ENCODE results near the gene CRIP1.

Gene CRIP1, protein sequence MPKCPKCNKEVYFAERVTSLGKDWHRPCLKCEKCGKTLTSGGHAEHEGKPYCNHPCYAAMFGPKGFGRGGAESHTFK

DNA sequence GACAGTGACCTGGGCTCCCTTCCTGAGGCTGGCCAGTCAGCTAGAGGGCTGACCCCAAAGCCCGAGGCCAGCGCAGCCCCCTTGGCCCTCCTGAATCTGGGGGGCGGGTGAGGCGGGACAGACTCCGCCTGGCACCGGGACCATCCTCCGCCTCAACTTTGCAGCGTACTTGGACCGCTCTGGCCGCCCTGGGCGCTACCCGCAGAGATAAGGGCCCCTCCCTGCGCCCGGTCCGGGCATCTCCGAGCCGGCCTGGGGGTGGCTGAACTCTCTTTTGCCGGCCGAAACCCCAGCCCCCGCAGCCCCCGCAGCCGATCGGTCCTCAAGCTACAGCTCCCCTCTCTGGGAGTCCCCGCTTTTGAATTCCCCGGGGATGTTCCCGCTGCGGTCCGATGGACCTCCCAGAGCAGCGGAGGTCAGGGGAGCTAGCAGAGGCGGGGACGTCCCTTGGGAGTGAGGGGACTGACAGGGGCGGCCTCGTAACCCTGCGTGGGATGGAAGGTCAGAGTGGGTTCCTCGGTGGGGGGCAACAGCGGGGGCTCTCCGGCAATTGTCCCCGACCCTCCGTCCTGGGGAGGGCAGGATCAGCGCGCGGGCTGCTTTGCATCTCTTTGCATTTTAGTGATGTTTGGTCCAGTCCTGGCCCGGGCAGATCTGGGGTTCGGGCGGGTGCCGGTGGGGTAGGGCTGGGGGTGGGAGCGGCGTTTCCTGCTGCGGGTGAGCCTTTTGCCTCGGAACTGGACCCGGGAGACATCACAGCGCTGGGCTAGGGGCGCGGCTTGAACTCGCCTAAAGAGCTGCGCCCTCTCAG, at the start of gene CRIP1:
Gene CRIP1, plus strand, starts transcription at position 724 of the 811 bp plus-strand sequence. CDS start 374 bp downstream, outside the sequence.
- no peak for DNase-seq

DNA sequence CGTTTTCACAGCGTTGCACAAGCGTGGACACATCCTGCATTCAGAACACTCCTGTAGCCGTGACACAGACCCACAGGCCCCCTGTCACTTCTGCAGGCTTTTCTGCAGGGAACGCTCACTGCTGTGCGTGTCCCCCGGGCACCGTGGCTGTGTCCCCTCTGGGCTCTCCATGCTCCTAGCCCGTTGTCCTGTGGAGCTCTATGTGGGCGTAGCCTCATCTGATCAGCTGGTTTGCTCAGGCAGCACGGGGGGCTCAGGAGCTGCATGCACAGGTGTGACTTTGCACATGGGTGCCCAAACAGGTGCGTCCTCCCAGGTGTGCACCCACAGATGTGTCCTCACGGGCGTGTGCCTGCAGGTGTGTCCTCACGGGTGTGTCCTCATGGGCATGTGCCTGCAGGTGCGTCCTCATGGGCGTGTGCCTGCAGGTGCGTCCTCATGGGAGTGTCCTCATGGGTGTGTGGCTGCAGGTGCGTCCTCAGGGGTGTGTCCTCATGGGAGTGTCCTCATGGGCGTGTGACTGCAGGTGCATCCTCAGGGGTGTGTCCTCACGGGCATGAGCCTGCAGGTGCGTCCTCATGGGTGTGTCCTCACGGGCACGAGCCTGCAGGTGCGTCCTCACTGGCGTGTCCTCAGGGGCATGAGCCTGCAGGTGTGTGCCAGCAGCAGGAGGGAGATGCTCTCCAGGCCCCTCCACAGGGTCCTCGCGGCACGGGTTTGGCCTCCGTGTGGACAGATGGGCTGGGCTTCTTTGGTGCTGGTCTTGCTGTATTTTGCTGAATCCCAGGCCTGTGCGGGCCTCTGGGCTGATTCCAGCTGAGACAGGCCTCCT, 49.6 kb upstream of the CRIP1 start:
- no peak for DNase-seq

DNA sequence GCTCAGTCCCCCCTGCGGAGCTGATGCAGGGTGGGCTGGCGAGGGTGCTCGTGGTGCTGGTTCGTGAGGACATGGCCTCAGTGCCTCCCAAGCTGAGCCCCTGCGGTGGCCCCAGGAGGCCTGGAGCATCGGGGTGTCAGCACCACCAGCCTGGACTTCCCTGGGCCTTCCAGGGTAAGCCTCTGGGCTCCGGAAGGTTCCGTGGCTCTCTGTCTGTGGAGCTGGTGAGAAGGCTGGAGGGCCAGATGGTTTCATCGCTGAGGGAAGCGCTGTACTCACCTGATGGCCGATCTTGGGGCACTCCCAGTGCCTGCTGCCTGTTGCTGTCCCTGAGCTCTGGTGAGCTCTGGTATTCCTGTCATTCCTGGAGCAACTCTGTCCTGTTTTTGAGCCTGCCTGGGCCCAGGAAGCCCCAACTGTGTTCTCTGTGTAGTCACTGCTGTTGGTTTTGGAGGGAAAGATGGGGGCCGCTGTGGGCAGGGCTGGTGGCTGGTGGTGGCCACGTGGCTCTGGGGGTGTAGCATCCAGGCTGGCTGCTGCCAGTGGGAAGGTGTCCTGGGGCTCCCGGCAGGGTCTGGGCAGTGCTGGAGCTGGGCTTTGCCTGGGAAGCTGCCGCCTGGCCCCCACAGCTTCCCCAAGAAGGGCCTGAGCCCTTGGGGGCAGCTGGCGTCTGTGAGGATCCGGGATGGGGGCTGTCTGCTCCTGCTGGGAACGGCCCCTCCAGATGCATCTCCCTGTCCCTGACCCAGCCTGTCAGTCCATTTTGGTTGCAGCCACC, 48.8 kb upstream of the CRIP1 start:
- no peak for DNase-seq

DNA sequence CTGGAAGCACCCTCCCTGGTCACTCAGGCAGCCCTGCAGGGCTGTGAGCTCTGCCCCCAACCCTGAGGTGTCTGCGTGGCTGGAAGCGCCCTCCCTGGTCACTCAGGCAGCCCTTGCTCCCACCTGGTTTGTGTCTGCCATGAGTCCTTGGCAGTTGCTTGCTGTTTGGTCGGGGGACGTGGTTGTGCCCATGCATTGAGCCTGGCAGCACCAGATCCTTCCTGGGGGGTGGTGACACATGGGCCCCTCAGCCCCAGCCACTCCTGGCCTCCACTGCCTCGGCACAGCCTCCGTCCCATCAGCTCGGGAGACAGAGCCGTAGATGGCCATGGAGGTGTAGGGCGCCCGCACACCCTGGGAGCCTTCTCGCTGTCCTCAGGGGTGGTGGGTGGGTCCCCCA, 47.5 kb upstream of the CRIP1 start:
- no peak for DNase-seq

DNA sequence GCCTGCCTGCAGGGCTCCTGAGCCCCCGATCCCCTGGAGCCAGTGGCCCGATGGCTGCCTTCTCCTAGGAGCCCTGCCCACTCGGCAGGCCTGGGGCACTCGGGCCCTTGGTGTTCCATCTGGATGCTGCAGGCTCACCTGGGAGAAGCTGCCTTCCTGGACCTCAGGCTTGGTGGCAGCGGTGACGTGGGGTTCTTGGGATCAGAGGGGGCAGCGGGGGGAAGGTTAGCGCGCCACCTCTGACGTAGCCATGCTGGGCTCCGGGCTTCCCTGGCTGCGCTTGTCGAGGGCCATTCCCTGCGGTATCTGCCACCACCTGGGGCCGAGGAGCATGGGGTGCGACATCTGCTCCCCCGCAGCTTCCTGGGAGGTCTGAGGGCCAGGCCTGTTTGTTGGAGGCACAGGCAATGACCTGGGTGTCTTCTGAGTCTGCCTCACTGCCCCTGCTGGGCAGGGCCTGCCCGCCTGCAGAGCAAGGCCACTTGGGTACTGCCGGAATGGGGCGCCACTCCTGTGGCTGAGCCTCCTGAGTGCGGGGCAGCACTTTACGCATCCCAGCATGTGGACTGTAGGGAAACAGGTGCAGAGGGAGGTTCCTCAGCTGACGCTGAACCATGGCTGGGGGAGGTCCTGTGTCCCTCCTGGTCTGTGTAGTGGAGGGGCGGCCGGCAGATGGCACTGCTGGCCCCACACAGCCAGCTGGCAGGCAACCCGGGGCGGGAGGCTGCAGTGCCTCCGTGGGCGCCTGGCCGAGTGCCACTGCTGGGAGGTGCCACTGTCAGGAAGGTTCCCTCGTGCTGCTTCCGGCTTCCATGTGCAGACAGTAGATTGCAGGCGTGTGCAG, 46.8 kb upstream of the CRIP1 start:
- peak; percentile 84 for DNase-seq

DNA sequence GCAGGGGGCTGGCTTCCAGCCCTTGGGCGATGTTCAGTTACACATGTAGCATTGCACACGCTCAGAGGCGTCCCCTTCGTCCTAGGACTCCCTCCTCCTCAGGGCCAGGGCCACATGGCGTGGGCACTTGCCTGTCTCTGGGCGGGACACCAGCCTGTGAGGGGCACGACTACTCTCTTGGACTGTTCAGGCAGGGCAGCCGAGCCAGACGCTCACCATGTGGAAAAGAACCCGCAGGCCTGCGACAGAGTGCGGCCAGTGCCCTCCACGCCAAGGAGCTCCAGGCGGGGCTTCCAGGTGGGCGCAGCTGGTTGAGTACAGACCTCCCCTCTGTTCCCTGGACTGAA, 46.2 kb upstream of the CRIP1 start:
- DNase-seq, result no peak

DNA sequence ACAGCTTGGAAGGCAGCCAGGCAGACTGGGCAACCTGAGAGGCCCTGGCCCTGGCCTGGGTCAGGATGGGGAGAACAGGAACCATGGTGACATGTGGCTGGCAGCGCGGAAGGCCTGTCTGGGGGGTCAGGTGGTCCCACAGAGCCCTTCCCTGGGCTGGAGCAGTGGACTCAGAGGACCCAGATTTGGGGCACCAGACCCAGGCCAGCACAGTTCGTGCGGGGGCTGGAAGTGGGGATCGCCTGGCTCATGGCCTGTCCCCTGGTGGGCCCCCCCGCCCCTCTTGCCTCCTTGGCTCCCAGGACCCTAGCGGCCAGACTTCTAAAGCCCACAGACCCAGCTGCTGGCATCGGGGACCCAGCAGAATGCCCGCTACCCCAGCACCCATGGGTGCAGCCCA, 45.7 kb upstream of the CRIP1 start:
- DNase-seq, result no peak

DNA sequence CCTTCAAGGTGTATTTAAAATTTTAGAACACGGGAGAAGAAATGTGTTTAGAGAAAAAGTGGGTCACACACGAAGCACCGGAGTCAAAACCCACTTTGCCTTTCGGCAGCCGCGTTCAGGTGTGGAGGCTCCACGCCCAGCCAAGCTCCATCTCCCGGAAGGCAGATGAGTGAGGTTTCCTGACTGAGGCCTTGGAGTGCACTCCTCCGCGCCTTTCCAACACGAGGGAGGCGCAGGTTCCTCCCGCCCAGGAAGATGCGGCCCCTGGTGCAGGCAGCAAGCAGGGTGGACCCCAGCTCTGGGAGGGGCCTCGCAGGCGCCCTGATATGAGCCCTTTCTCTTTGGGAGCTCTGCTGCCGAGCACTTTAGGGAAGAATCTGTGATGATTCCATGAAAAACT, 44.6 kb upstream of the CRIP1 start:
- no peak for DNase-seq

DNA sequence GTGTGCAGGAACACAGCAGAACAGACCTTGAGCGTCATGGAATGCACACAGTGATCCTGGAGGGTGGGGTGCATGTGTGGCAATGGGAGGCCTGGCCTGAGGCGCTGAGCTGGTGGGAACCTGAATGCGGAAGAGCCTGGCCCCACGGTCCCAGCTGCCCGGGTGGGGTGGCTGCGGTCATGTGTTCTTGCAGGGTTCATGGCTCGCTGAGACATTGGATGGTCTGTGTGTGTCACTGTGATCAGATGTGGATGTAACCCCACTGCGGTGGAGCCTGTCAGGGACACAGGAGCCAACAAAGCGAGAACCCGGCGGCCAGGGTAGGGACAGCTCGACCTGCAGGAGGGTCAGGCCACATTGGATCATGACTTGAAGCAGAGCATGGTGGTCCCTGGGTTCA, 43.9 kb upstream of the CRIP1 start:
- no peak for DNase-seq

DNA sequence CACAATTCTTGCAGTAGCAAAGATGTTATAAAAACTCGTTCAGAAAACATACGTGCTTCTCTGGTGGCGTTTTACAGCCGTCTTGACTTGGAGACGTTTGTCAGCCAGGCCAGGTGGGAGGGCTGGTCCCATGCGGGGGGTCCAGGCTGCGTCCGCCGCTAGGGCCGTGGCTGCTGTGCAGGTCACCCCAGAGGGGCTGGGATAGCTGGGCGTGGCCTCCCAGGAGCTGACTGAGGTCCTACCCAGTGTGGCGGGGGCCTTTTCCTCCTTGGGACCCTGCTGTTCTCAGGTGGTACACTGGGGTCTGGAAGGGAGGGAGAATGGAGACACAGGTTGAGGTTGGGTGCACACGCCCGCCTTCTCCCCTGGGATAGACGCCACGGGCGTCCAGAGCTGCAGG, 41.8 kb upstream of the CRIP1 start:
- DNase-seq, result no peak

DNA sequence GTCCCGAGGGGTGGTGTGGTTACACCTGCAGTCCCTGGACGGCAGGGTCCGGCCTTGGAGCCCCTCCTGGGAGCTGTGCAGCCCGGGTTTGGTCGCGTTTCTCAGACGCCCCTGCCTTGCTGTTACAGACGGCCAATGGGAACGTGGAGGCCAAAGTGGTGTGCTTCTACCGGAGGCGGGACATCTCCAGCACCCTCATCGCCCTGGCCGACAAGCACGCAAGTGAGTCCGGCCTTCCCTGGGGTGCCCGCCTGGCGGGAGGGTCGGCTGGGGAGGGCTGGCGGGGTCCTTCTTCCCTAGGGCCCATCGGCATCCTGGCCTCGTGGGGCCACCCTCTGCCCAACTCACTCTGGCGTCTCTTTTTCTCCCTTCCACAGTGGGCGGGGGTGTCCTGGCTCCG, 41.4 kb upstream of the CRIP1 start:
- no peak for DNase-seq

DNA sequence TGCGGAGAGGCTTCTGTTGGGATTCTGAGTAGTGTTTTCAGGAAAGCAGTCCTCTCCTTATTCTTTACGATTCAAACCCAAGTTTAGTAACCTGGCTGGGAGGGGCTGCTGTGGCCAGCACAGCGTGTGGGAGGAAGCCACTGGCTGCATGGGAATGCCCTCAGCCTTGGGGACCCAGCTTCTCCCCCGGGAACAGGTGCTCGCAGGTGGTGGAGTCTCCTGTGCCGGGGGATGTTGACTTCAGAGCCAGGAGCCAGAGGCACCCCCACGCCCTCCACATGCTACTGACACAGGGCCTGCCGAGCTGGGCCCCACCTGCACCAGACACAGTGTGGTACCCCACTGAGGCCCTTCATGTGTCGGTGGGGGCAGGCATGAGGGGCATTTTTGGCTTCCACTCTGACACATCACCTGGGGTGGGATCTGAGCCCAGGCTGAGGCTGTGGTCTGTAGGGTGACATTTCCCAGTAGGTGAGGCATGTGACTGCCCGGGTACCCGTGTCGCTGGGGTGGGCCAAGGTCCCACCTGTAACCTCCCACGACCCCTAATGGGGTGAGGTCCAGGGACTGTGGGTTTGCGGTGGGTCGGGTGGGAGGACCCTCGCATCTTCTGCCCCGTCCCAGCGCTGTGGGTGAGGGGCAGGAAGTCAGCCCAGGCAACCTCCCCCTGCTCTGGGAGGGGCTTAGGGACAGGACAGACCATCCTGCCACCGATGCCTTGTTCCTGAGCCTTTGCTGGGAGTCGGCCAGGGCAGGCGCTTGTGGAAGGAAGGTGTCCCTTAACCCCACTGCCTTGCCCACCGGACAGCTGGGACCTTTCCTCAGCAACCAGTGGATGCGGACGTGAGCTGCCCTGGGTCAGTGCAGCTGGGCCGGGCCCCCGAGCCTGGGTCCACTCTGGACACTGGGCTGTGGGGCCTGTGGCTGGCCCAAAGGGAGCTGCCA, 40.5 kb upstream of the CRIP1 start:
- DNase-seq, result no peak

DNA sequence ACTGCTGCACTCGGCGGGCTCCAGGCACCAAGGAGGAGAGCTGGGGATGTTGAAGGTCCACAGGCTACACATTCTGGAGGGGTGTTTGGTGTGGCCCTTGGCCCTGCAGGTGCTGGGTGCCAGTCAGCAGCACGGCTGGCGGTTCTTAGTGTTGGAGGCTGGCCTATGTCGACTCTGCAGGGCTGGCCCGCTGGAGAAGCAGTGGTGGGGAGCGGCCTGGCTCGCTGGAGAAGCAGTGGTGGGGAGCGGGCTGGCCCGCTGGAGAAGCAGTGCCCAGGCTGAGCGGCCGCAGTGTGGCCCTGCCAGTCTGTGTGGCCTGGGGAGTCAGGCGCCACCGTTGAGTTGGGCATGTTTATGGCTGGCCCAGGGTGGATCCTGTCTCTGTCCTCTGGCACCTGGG, 39.7 kb upstream of the CRIP1 start:
- no peak for DNase-seq

DNA sequence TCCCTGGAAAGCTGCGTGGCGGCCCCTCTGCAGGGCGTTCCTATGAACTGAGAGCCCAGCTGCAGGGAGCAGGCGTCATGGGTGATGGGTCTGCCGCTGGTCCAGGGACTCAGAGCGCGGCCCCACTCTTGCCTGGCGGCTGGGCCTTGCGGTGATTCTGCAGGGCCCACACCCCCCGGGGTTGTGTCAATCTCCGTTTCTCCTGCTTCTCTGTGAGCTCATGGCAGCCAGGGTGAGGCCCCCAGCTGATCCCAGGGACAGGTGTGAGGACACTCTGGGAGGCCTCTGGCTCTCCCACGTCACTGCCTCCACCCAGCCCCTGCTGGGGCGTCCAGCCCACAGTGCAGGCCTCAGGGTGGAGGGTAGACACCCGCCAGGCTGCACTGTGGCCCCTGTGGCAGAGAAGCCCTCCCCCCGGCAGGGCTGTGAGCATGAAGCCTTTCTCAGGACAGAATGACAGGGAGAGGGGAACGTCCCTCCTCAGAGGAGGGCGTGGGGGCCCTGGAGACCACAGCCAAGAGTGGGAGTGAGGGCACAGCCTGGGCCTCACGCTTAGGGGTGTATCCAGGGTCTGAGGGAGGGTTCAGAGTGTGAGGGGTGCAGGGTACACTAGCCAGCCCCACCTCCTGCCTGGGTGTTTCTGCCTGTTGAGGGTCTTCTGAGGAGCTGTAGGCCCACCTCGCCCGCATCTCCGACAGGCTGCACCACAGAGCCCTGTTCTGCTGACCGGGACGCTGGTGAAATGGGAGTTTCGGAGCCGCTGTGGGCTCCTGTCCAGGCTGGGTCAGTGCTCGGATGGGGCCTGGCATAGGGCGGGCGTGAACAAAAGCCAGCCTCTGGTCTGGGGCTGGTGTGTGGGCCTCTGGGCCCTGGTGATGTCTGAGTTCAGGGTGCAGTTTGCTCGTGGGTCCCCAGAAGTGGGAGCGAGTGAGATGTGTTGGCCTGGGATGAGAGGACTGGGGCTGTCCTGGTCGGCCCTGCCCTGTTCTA, 38.7 kb upstream of the CRIP1 start:
- no peak for DNase-seq

DNA sequence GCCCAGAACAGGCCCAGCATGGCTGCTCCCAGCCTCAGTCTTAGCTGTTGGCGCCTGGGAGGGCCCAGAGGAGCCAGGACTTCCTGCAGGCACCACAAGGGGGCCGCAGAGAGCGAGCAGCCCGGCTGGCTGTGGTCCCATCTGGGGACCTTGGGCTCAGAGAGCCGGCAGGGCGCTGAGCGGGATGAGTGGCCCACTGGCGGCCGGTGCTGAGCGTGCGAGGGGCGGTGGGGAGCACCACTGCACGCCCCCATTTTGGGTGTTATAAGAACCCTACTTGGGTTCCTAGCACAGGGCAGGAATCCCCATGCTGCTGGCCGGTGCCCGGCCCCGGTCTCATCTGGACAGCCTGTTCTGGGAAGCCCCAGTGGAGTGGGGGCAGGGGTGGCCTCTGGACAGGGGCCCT, 38.0 kb upstream of the CRIP1 start:
- peak; percentile 29 for DNase-seq

DNA sequence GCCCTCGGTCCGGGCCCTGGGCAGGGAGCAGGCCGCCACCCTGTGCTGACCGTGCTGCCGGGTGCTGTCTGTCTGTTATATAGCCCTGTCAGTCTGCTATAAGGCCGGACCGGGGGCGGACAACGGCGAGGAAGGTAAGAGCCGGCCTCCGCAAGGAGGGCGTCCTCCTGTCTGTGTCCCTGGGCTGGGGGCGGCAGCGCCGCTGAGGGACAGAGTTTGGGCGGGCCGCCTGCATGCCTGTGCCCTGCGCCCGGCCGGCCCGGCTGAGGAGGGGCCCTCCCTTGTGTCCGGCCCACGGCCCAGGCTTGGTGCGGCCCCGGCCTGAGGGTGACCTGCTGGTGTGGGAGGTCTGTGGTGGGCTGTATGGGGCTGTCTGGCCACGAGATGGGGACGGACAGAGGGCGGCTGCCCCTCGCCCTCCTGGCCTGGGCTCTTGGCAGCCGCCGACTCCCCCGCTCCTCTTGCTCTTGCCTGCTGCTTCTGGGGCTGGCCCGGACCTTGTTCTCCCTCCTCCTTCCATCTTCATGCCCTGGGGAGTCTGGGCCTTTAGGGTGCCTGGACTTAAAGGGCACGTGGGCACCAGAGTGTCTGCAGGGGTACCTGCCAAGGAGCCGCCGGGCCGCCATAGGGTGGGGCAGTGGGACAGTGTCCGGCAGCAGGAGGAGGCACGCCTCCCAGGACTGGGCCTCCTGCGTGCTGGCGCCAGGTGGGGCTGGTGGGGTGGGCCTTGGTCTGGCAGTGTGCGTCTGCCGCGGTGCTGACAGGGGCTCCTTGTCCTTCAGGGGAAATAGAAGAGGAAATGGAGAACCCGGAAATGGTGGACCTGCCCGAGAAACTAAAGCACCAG, 37.2 kb upstream of the CRIP1 start:
- no peak for DNase-seq

DNA sequence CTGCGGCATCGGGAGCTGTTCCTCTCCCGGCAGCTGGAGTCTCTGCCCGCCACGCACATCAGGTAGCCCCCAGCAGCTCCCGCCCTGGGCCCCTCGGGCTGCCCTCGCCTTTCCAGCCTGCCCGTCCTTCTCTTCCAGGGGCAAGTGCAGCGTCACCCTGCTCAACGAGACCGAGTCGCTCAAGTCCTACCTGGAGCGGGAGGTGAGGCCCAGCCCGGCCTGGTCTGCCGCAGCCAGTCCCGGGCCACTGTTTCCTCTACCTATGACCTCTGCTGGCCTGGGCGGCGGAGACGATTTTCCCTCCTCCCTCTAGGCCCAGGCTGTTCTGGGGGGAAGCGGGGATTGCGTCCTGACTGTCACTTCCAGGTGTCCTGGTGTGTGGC, 36.6 kb upstream of the CRIP1 start:
- no peak for DNase-seq

DNA sequence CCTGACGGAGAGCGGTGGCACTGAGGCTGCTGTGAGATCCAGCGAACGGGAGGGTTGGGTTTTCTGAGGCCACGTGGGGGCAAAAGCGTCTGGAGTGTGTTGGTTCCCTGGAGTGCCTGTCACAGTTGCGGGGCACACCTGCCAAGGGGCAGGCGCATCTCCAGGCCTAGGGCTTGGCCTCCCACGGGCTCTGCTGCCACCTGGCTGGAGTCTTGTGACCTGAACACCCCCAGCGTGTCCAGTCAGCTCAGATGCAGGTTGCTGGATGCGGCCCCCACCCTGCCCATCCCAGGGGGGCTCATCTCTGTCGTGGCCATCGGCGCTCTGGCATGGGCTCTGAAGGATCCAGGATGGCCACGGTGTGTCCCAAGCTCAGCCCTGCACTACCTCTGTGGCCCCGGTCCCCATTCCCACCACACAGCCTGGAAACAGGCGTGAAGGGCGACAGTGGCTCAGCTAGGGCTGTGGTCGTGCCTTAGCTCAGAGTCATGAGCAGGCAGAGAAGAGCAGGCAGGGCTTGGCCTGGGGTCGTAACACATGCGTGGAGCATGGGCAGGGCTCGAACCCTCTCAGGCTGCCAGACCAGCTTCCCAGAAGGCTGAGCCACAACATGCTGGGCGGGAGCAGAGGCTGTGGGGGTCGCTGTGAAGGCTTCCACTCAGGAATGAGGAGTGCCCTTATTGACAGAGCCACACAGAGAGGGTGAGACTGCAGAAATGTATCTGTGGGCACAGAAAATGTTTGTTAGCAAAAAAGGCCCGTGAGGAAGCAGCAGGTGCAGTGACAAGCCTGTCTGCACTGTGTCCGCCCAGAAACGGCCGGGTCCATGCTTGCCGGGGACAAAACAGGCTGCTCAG, 35.6 kb upstream of the CRIP1 start:
- no peak for DNase-seq
